Activated CD4-positive, alpha-beta T cell treated with anti-CD3 and anti-CD28 coated beads, Interleukin-2, Interleukin-4, amounts not matched to agents 100 ng/mL and 50 ng/mL, durations not matched to agents 16 hours and 8 hours (primary cell): ENCODE measurements around the gene COG7.
"Not testable (repeated sequence)": the region's sequence is repeated elsewhere in the genome, so short reads cannot be mapped to it uniquely, and the experiment has no call there.

Experiments
- DNase-seq: peaks from one replicate; pipeline ENCODE4 v3.0.0-alpha.2; 2020; ENCODE audit warnings: low spot score

COG7 gene

GRCh38 chr16:23409522-23409921 is 43.5 kb downstream of the COG7 start:
- DNase-seq: no peak

- DNase-seq: no peak
Measured at GRCh38 chr16:23408823-23409298, 44.1 kb downstream of the COG7 start.

GRCh38 chr16:23408242-23408822 is 44.7 kb downstream of the COG7 start:
- DNase-seq: no peak

- DNase-seq: no peak
Measured at GRCh38 chr16:23407436-23408127, 45.4 kb downstream of the COG7 start.

GRCh38 chr16:23406546-23407240 is 46.3 kb downstream of the COG7 start:
- no peak for DNase-seq

GRCh38 chr16:23406024-23406423 is 47.0 kb downstream of the COG7 start:
- DNase-seq: no peak

- DNase-seq: no peak
Measured at GRCh38 chr16:23403547-23403946, 49.4 kb downstream of the COG7 start.

- DNase-seq: no peak
Measured at GRCh38 chr16:23402100-23402499, 50.9 kb downstream of the COG7 start.

GRCh38 chr16:23401139-23401538 is 51.9 kb downstream of the COG7 start:
- DNase-seq: no peak

- not testable (repeated sequence) for DNase-seq
Measured at GRCh38 chr16:23400447-23400846, 52.5 kb downstream of the COG7 start.

GRCh38 chr16:23398987-23399805 is 53.8 kb downstream of the COG7 start:
- no peak for DNase-seq

GRCh38 chr16:23397464-23397863 is 55.5 kb downstream of the COG7 start:
- no peak for DNase-seq

GRCh38 chr16:23395732-23396131 is 57.3 kb downstream of the COG7 start:
- DNase-seq: no peak

GRCh38 chr16:23394141-23394831 is 58.7 kb downstream of the COG7 start:
- no peak for DNase-seq

- DNase-seq: no peak
Measured at GRCh38 chr16:23392223-23392600, 60.8 kb downstream of the COG7 start.

GRCh38 chr16:23391381-23392222 is 61.4 kb downstream of the COG7 start:
- no peak for DNase-seq

- not testable (repeated sequence) for DNase-seq
Measured at GRCh38 chr16:23389936-23390335, 63.1 kb downstream of the COG7 start.

- no peak for DNase-seq
Measured at GRCh38 chr16:23389201-23389600, 63.8 kb downstream of the COG7 start.

- no peak for DNase-seq
Measured at GRCh38 chr16:23388786-23389185, 64.2 kb downstream of the COG7 start.

- DNase-seq: no peak
Measured at GRCh38 chr16:23387666-23388065, 65.3 kb downstream of the COG7 start.

- no peak for DNase-seq
Measured at GRCh38 chr16:23385441-23385840, 67.5 kb downstream of the COG7 start.
